Stimulated activated naive B cell treated with anti-CD40 and anti-IgM and Interleukin-4, amounts not matched to agents 10 μg/mL and 1 μg/mL and 100 μg/mL, for 72 hours (primary cell): Measurements from ENCODE around the gene ENTHD1.
A peak's percentile ranks its signal among the peaks of the same experiment; 100 is the strongest.
"Not testable (repeated sequence)": the region's sequence is repeated elsewhere in the genome, so short reads cannot be mapped to it uniquely, and the experiment has no call there.

Experiments used
- ATAC-seq, 2 donors: fragments of 150-1000 bp; cut with Tn5 transposase; replicated peaks; 2 replicates each; pipeline ENCODE4 v1.10.0; 2021; ENCODE audit warnings: moderate library complexity in 1 of 2
- DNase-seq: peaks from one replicate; pipeline ENCODE4 v3.0.0; 2021
- H3K27ac Mint-ChIP-seq: one replicate; pipeline ENCODE4 v1.8.0; 2022; ENCODE audit warnings: mild to moderate bottlenecking, mixed read lengths
- H3K27me3 Mint-ChIP-seq, 2 donors: one replicate each; pipeline ENCODE4 v1.8.0; 2022; ENCODE audit warnings: mixed read lengths in 2 of 2
- H3K36me3 Mint-ChIP-seq, 2 donors: one replicate each; pipeline ENCODE4 v1.8.0; 2022; ENCODE audit warnings: mixed read lengths in 2 of 2, mild to moderate bottlenecking in 1 of 2
- H3K4me1 Mint-ChIP-seq, 2 donors: one replicate each; pipeline ENCODE4 v1.8.0; 2022; ENCODE audit warnings: mixed read lengths in 2 of 2, mild to moderate bottlenecking in 1 of 2
- H3K4me3 Mint-ChIP-seq, 2 donors: one replicate each; pipeline ENCODE4 v1.8.0; 2022; ENCODE audit warnings: mild to moderate bottlenecking in 2 of 2, mixed read lengths in 2 of 2, moderate library complexity in 1 of 2
- H3K9me3 Mint-ChIP-seq, 2 donors: one replicate each; pipeline ENCODE4 v1.8.0; 2022; ENCODE audit warnings: mixed read lengths in 2 of 2, mild to moderate bottlenecking in 1 of 2

Gene ENTHD1

GRCh38 chr22:39898997-39899396 lies 5.4 kb upstream of the ENTHD1 start:
- ATAC-seq (peak; percentile 97), DNase-seq (peak; percentile 57)
- peak overlapping the region; percentile 78 for H3K27ac Mint-ChIP-seq
- H3K36me3 Mint-ChIP-seq, result no peaks in the 10 kb centered on the region
- H3K4me1 Mint-ChIP-seq, result peaks cover 24 to 40% of the 10 kb centered on the region in 2 donors
- H3K4me3 Mint-ChIP-seq, result peak overlapping the region; percentile 61 to 77
- no peaks in the 10 kb centered on the region for H3K27me3 Mint-ChIP-seq
- no peaks in the 10 kb centered on the region for H3K9me3 Mint-ChIP-seq

GRCh38 chr22:39897841-39898240 lies 4.3 kb upstream of the ENTHD1 start:
- H3K4me3 Mint-ChIP-seq, result no peak overlapping the region
- no peaks in the 10 kb centered on the region for H3K36me3 Mint-ChIP-seq
- ATAC-seq (no peak), DNase-seq (no peak)
- peaks cover 24 to 37% of the 10 kb centered on the region in 2 donors for H3K4me1 Mint-ChIP-seq
- H3K27me3 Mint-ChIP-seq, result no peaks in the 10 kb centered on the region
- H3K27ac Mint-ChIP-seq, result no peak overlapping the region
- no peaks in the 10 kb centered on the region for H3K9me3 Mint-ChIP-seq

- no peak for DNase-seq
- no peak overlapping the region for H3K27ac Mint-ChIP-seq
- no peak for ATAC-seq
- no peaks in the 10 kb centered on the region for H3K27me3 Mint-ChIP-seq
- H3K9me3 Mint-ChIP-seq, result peaks cover 0 to 2% of the 10 kb centered on the region in 2 donors
- peaks cover 0 to 3% of the 10 kb centered on the region in 2 donors for H3K36me3 Mint-ChIP-seq
- H3K4me3 Mint-ChIP-seq, result no peak overlapping the region
- H3K4me1 Mint-ChIP-seq, result peaks cover 21 to 32% of the 10 kb centered on the region in 2 donors
Observed at GRCh38 chr22:39896313-39896996, 2.9 kb upstream of the ENTHD1 start.

GRCh38 chr22:39895682-39896081 lies 2.1 kb upstream of the ENTHD1 start:
- no peak for ATAC-seq
- no peak overlapping the region for H3K27ac Mint-ChIP-seq
- no peak overlapping the region for H3K4me3 Mint-ChIP-seq
- peaks cover 0 to 2% of the 10 kb centered on the region in 2 donors for H3K9me3 Mint-ChIP-seq
- DNase-seq, result no peak
- H3K4me1 Mint-ChIP-seq, result peaks cover 15 to 25% of the 10 kb centered on the region in 2 donors
- peaks cover 0 to 3% of the 10 kb centered on the region in 2 donors for H3K36me3 Mint-ChIP-seq
- H3K27me3 Mint-ChIP-seq, result no peaks in the 10 kb centered on the region

- no peak overlapping the region for H3K4me3 Mint-ChIP-seq
- DNase-seq (no peak), ATAC-seq (no peak)
- H3K4me1 Mint-ChIP-seq, result peaks cover 12 to 17% of the 10 kb centered on the region in 2 donors
- H3K9me3 Mint-ChIP-seq, result peaks cover 0 to 2% of the 10 kb centered on the region in 2 donors
- H3K27me3 Mint-ChIP-seq, result no peaks in the 10 kb centered on the region
- H3K27ac Mint-ChIP-seq, result no peak overlapping the region
- H3K36me3 Mint-ChIP-seq, result peaks cover 0 to 3% of the 10 kb centered on the region in 2 donors
Observed at GRCh38 chr22:39894554-39895092, 1.1 kb upstream of the ENTHD1 start.

- not testable (repeated sequence) for H3K4me3 Mint-ChIP-seq, H3K27me3 Mint-ChIP-seq, ATAC-seq, H3K4me1 Mint-ChIP-seq, H3K36me3 Mint-ChIP-seq, H3K27ac Mint-ChIP-seq, H3K9me3 Mint-ChIP-seq, DNase-seq
Observed at GRCh38 chr22:39889924-39890323, 3.6 kb downstream of the ENTHD1 start.

- H3K4me3 Mint-ChIP-seq, result no peak overlapping the region
- no peak overlapping the region for H3K27ac Mint-ChIP-seq
- peaks cover 4% of the 10 kb centered on the region in 2 donors for H3K4me1 Mint-ChIP-seq
- H3K27me3 Mint-ChIP-seq, result no peaks in the 10 kb centered on the region
- H3K9me3 Mint-ChIP-seq, result no peaks in the 10 kb centered on the region
- no peak for ATAC-seq
- no peaks in the 10 kb centered on the region for H3K36me3 Mint-ChIP-seq
- no peak for DNase-seq
Observed at GRCh38 chr22:39883057-39883456, 10.5 kb downstream of the ENTHD1 start.

GRCh38 chr22:39880722-39881121 lies 12.8 kb downstream of the ENTHD1 start:
- no peak overlapping the region for H3K4me3 Mint-ChIP-seq
- ATAC-seq (no peak), DNase-seq (no peak)
- H3K27me3 Mint-ChIP-seq, result no peaks in the 10 kb centered on the region
- H3K4me1 Mint-ChIP-seq, result peaks cover 5 to 10% of the 10 kb centered on the region in 2 donors
- no peak overlapping the region for H3K27ac Mint-ChIP-seq
- no peaks in the 10 kb centered on the region for H3K9me3 Mint-ChIP-seq
- H3K36me3 Mint-ChIP-seq, result no peaks in the 10 kb centered on the region

- no peak for ATAC-seq
- no peak overlapping the region for H3K27ac Mint-ChIP-seq
- H3K9me3 Mint-ChIP-seq, result no peaks in the 10 kb centered on the region
Observed at GRCh38 chr22:39877079-39877845, 16.3 kb downstream of the ENTHD1 start.

GRCh38 chr22:39875176-39875885 lies 18.2 kb downstream of the ENTHD1 start:
- not testable (repeated sequence) for H3K27ac Mint-ChIP-seq, H3K27me3 Mint-ChIP-seq, H3K9me3 Mint-ChIP-seq, H3K4me3 Mint-ChIP-seq, DNase-seq, H3K36me3 Mint-ChIP-seq
- peaks cover 8 to 19% of the 10 kb centered on the region in 2 donors for H3K4me1 Mint-ChIP-seq
- peak in 1 of 2 donors; percentile 29 for ATAC-seq

More at GRCh38 chr22:39877079-39877845, 16.3 kb downstream of the ENTHD1 start:
- no peak overlapping the region for H3K4me3 Mint-ChIP-seq
- no peaks in the 10 kb centered on the region for H3K36me3 Mint-ChIP-seq
- no peaks in the 10 kb centered on the region for H3K27me3 Mint-ChIP-seq
- no peak for DNase-seq
- peaks cover 8 to 19% of the 10 kb centered on the region in 2 donors for H3K4me1 Mint-ChIP-seq

GRCh38 chr22:39873965-39874364 lies 19.6 kb downstream of the ENTHD1 start:
- Mint-ChIP-seq H3K4me3 (no peak overlapping the region), H3K27ac (no peak overlapping the region), H3K4me1 (peaks cover 11 to 20% of the 10 kb centered on the region in 2 donors), H3K9me3 (peaks cover 0 to 3% of the 10 kb centered on the region in 2 donors), H3K36me3 (no peaks in the 10 kb centered on the region), H3K27me3 (no peaks in the 10 kb centered on the region)
- no peak for DNase-seq
- ATAC-seq, result no peak

GRCh38 chr22:39872548-39872947 lies 21.0 kb downstream of the ENTHD1 start:
- Mint-ChIP-seq H3K36me3 (no peaks in the 10 kb centered on the region), H3K4me1 (peaks cover 18 to 24% of the 10 kb centered on the region in 2 donors), H3K9me3 (peaks cover 0 to 5% of the 10 kb centered on the region in 2 donors)

GRCh38 chr22:39871008-39871798 lies 22.4 kb downstream of the ENTHD1 start:
- Mint-ChIP-seq H3K36me3 (no peaks in the 10 kb centered on the region), H3K27ac (no peak overlapping the region)
- no peak for DNase-seq

More at GRCh38 chr22:39872548-39872947, 21.0 kb downstream of the ENTHD1 start:
- Mint-ChIP-seq H3K27me3 (no peaks in the 10 kb centered on the region), H3K27ac (no peak overlapping the region), H3K4me3 (no peak overlapping the region)
- ATAC-seq, result no peak
- DNase-seq, result no peak

More at GRCh38 chr22:39871008-39871798, 22.4 kb downstream of the ENTHD1 start:
- Mint-ChIP-seq H3K4me1 (peaks cover 24 to 37% of the 10 kb centered on the region in 2 donors), H3K4me3 (no peak overlapping the region), H3K27me3 (no peaks in the 10 kb centered on the region), H3K9me3 (peaks cover 0 to 5% of the 10 kb centered on the region in 2 donors)
- no peak for ATAC-seq
